Measurements from ENCODE around the gene ISOC2.

The ISOC2 gene

GRCh38 chr19:55488986-55489710 is 27.7 kb upstream of the ISOC2 start:
- no peak overlapping the region for H2AFZ ChIP-seq (ENCODE audit: low read length, unreplicated experiment)
- no peak overlapping the region for H3K27ac ChIP-seq (ENCODE audit: low read depth, low read length)
- peaks cover 5% of the 10 kb centered on the region for H3K79me2 ChIP-seq (ENCODE audit: control insufficient read depth, insufficient read depth, low read length, unreplicated experiment)
- peaks cover 40% of the 10 kb centered on the region for H3K4me1 ChIP-seq (ENCODE audit: control insufficient read depth, insufficient read depth, low read length, unreplicated experiment)
- no peaks in the 10 kb centered on the region for H3K36me3 ChIP-seq (ENCODE audit: insufficient read depth, low read length)
- H3K27me3 ChIP-seq (ENCODE audit: insufficient read depth, low read length) = no peaks in the 10 kb centered on the region
- no peak overlapping the region for H3K4me3 ChIP-seq (ENCODE audit: low read depth, low read length)

DNA sequence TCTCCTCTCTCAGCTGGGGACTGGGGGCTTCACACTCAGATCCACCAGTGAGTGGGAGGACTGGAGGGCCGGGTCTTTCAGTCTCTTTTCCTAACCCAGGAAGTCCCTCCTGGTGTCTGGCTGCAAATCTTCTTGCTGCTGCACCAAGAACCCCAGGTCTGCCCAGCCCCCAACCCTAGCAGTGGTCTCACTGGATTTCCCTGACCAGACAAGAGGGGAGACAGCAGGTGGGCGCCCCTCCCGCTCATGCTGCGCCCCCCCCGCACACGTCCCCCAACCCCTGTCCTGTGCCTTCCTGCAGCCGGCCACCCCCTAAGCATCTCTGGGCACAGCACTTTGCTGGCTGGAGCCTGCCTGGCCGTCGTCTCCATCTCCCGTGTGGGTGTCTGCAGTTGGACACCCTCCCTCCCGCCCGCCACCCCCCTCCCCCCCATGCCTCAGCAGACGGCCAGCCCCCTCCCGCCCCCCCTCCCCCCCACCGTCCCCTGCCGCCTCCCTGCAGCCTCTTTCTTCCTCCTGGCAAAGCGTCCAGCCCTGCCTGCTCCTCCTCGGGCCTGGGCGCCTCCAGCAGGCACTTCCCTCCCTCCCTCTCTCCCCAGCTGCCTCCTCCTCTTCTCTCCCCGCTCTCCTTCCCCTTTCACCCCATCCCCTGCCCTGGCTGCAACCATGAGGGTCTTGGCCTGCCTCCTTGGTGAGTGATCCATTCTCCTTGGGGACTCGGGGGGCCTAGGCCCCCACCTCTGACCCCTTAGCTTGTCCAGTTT is 26.7 kb upstream of the ISOC2 start, which contains the start of gene SSC5D:
Gene SSC5D (plus strand): TSS at position 513 of the 764 bp plus-strand sequence. CDS start 154 bp downstream, at position 667.
- Histone ChIP-seq H3K4me3 (ENCODE audit: low read depth, low read length) (peak within 1 kb of the TSS; percentile 83), H3K27ac (ENCODE audit: low read depth, low read length) (peak within 1 kb of the TSS; percentile 87), H3K79me2 (ENCODE audit: control insufficient read depth, insufficient read depth, low read length, unreplicated experiment) (peaks cover 5% of the 10 kb centered on the region), H3K4me1 (ENCODE audit: control insufficient read depth, insufficient read depth, low read length, unreplicated experiment) (peaks cover 31% of the 10 kb centered on the region), H2AFZ (ENCODE audit: low read length, unreplicated experiment) (no peak within 1 kb of the TSS), H3K27me3 (ENCODE audit: insufficient read depth, low read length) (no peaks in the 10 kb centered on the region), H3K36me3 (ENCODE audit: insufficient read depth, low read length) (no peaks in the 10 kb centered on the region)

GRCh38 chr19:55486971-55487923 is 25.8 kb upstream of the ISOC2 start:
- H2AFZ ChIP-seq (ENCODE audit: low read length, unreplicated experiment) = no peak overlapping the region
- no peaks in the 10 kb centered on the region for H3K27me3 ChIP-seq (ENCODE audit: insufficient read depth, low read length)
- H3K36me3 ChIP-seq (ENCODE audit: insufficient read depth, low read length) = no peaks in the 10 kb centered on the region
- peaks cover 5% of the 10 kb centered on the region for H3K79me2 ChIP-seq (ENCODE audit: control insufficient read depth, insufficient read depth, low read length, unreplicated experiment)
- peak overlapping the region; percentile 83 for H3K4me3 ChIP-seq (ENCODE audit: low read depth, low read length)
- peaks cover 28% of the 10 kb centered on the region for H3K4me1 ChIP-seq (ENCODE audit: control insufficient read depth, insufficient read depth, low read length, unreplicated experiment)
- H3K27ac ChIP-seq (ENCODE audit: low read depth, low read length) = peak overlapping the region; percentile 87

DNA sequence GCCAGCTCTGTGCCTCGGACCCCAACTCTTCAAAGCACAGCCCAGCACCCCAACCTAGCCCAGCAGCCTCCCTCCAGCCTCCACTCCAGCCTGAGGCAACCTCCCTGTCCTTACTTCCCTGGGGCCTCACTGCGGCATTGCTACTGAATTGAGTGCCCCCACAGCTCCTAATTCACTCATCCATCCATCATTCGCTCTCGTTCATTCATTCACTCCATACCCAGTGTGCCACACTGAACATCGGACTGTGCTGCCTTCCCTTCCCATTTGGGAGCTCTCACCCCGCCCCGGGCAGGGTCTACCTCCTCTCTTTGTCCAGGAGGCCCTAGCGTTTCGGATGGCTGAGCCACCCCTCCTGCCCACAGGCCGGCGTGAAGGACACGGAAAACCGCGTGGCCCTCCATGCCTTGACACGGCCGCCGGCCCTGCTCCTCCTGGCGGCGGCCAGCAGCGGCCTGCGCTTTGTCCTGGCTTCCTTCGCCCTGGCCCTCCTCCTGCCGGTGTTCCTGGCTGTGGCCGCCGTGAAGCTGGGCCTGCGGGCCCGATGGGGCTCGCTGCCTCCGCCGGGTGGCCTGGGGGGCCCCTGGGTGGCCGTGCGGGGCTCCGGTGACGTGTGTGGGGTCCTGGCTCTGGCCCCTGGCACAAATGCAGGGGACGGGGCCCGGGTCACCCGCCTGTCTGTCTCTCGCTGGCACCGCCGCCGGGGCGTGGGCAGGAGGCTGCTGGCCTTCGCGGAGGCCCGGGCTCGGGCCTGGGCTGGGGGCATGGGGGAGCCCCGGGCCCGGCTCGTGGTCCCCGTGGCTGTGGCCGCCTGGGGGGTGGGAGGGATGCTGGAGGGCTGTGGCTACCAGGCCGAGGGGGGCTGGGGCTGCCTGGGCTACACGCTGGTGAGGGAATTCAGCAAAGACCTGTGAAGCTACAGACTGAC is 24.9 kb upstream of the ISOC2 start:
- Histone ChIP-seq H3K4me1 (ENCODE audit: control insufficient read depth, insufficient read depth, low read length, unreplicated experiment) (peaks cover 28% of the 10 kb centered on the region), H3K4me3 (ENCODE audit: low read depth, low read length) (peak overlapping the region; percentile 83), H3K27ac (ENCODE audit: low read depth, low read length) (peak overlapping the region; percentile 87)

GRCh38 chr19:55485439-55486011 is 24.1 kb upstream of the ISOC2 start:
- no peaks in the 10 kb centered on the region for H3K27me3 ChIP-seq (ENCODE audit: insufficient read depth, low read length)
- peak overlapping the region; percentile 83 for H3K4me3 ChIP-seq (ENCODE audit: low read depth, low read length)
- H3K36me3 ChIP-seq (ENCODE audit: insufficient read depth, low read length) = no peaks in the 10 kb centered on the region
- H3K27ac ChIP-seq (ENCODE audit: low read depth, low read length) = peak overlapping the region; percentile 87
- H3K4me1 ChIP-seq (ENCODE audit: control insufficient read depth, insufficient read depth, low read length, unreplicated experiment) = peaks cover 28% of the 10 kb centered on the region
- no peak overlapping the region for H2AFZ ChIP-seq (ENCODE audit: low read length, unreplicated experiment)
- peaks cover 5% of the 10 kb centered on the region for H3K79me2 ChIP-seq (ENCODE audit: control insufficient read depth, insufficient read depth, low read length, unreplicated experiment)

More for the DNA sequence above, 24.9 kb upstream of the ISOC2 start:
- H2AFZ ChIP-seq (ENCODE audit: low read length, unreplicated experiment) = no peak overlapping the region
- H3K36me3 ChIP-seq (ENCODE audit: insufficient read depth, low read length) = no peaks in the 10 kb centered on the region
- H3K27me3 ChIP-seq (ENCODE audit: insufficient read depth, low read length) = no peaks in the 10 kb centered on the region
- peaks cover 5% of the 10 kb centered on the region for H3K79me2 ChIP-seq (ENCODE audit: control insufficient read depth, insufficient read depth, low read length, unreplicated experiment)

DNA sequence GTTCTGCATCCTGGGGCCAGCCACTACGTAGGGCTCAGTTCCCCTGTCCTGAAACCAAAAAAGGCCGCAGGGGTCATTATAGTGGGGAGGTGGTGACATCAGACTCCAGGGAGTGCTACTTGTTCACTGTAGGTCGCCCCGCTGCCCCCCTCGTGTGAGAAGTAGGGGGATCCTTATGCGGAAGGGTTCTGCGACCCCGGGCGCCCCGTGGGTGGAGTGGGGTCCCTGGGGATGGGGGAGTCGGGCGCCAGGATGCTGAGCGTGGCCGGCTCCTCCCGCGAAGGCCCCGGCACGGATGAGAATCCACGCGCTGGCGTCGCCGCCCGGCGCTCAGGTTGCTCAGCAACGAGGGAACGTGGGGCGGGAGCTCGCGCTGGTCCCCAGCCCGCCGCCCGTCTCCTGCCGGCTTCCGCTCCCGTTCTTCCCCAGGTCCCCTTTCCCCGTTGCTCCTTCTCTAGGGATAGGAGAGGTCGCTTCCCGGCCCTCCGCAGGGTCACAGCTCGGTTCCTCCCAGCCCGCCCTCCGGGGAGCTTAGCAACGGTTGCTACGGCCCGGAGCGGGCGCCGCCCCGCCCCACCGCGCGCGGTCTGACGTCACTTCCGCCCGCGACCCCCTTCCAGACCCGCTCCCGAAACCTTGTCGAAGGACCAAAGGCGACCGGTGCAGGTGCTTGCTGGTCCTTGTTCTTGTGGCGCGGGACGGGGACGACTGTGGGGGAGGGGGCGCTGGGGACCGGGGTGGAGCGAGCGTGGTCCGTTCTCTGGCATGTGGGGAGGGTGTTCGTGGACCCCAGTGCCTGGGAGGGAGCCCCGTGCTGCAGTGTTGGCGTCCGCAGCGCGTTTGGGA is 23.4 kb upstream of the ISOC2 start, which contains the start of gene NAT14:
Gene NAT14 (plus strand): TSS at position 596 of the 846 bp plus-strand sequence. CDS start 521 bp downstream, outside the sequence.
- Histone ChIP-seq H3K4me3 (ENCODE audit: low read depth, low read length) (peak within 1 kb of the TSS; percentile 83), H3K27me3 (ENCODE audit: insufficient read depth, low read length) (no peaks in the 10 kb centered on the region), H3K79me2 (ENCODE audit: control insufficient read depth, insufficient read depth, low read length, unreplicated experiment) (peaks cover 5% of the 10 kb centered on the region), H3K36me3 (ENCODE audit: insufficient read depth, low read length) (no peaks in the 10 kb centered on the region), H3K4me1 (ENCODE audit: control insufficient read depth, insufficient read depth, low read length, unreplicated experiment) (peaks cover 28% of the 10 kb centered on the region), H2AFZ (ENCODE audit: low read length, unreplicated experiment) (peak within 1 kb of the TSS; percentile 45), H3K27ac (ENCODE audit: low read depth, low read length) (peak within 1 kb of the TSS; percentile 87)

GRCh38 chr19:55483706-55484592 is 22.5 kb upstream of the ISOC2 start:
- H3K27ac ChIP-seq (ENCODE audit: low read depth, low read length) = no peak overlapping the region
- peak overlapping the region; percentile 83 for H3K4me3 ChIP-seq (ENCODE audit: low read depth, low read length)
- H3K4me1 ChIP-seq (ENCODE audit: control insufficient read depth, insufficient read depth, low read length, unreplicated experiment) = peaks cover 28% of the 10 kb centered on the region

DNA sequence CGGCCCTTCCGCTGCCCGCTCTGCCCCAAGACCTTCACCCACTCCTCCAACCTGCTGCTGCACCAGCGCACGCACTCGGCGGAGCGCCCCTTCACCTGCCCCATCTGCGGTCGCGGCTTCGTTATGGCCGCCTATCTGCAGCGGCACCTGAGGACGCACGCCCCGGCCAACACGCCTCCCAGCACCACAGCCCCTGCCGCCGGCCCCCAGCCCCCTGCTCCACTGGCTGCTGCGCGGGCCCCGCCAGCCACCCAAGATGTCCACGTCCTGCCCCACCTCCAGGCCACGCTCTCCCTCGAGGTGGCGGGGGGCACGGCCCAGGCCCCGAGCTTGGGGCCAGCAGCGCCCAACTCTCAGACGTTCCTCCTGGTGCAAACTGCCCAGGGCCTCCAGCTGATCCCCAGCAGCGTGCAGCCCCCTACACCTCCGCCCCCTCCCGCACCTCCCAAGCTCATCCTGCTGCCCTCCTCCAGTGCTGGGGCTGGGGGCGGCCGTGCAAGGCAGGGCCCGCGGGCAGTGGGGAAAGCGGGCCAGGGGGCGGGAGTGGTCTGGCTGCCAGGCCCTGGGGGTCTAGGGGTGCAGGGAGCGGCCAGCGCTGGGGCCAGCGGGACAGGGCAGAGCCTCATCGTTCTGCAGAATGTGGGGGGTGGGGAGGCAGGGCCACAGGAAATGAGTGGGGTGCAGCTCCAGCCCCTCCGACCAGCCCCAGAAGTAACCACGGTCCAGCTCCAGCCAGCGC is 21.7 kb upstream of the ISOC2 start:
- Histone ChIP-seq H3K27ac (ENCODE audit: low read depth, low read length) (no peak overlapping the region), H3K4me1 (ENCODE audit: control insufficient read depth, insufficient read depth, low read length, unreplicated experiment) (peaks cover 25% of the 10 kb centered on the region)

More at GRCh38 chr19:55483706-55484592, 22.5 kb upstream of the ISOC2 start:
- no peak overlapping the region for H2AFZ ChIP-seq (ENCODE audit: low read length, unreplicated experiment)
- H3K27me3 ChIP-seq (ENCODE audit: insufficient read depth, low read length) = no peaks in the 10 kb centered on the region
- H3K36me3 ChIP-seq (ENCODE audit: insufficient read depth, low read length) = no peaks in the 10 kb centered on the region
- peaks cover 5% of the 10 kb centered on the region for H3K79me2 ChIP-seq (ENCODE audit: control insufficient read depth, insufficient read depth, low read length, unreplicated experiment)

More for the DNA sequence above, 21.7 kb upstream of the ISOC2 start:
- Histone ChIP-seq H2AFZ (ENCODE audit: low read length, unreplicated experiment) (no peak overlapping the region), H3K27me3 (ENCODE audit: insufficient read depth, low read length) (no peaks in the 10 kb centered on the region), H3K79me2 (ENCODE audit: control insufficient read depth, insufficient read depth, low read length, unreplicated experiment) (peaks cover 7% of the 10 kb centered on the region), H3K4me3 (ENCODE audit: low read depth, low read length) (no peak overlapping the region), H3K36me3 (ENCODE audit: insufficient read depth, low read length) (no peaks in the 10 kb centered on the region)
